Chondrocyte (in vitro differentiated cells): Measurements from ENCODE around the gene SNED1. TPM values are rescaled to one million over a fixed set of nuclear protein-coding genes. Genes with fewer than 3 reads are reported as not detected.
"Not testable (repeated sequence)": the region's sequence is repeated elsewhere in the genome, so short reads cannot be mapped to it uniquely, and the experiment has no call there.

Source experiments
- DNase-seq: peaks from one replicate; pipeline ENCODE4 v3.0.0; 2021; ENCODE audit warnings: mixed read lengths, low spot score
- H3K27ac Mint-ChIP-seq: one replicate; pipeline ENCODE4 v1.8.0; 2021; ENCODE audit warnings: mild to moderate bottlenecking, moderate library complexity, mixed read lengths; ENCODE audit not compliant: unreplicated experiment
- H3K27me3 Mint-ChIP-seq: 2 replicates; pipeline ENCODE4 v1.8.0; 2021; ENCODE audit warnings: low read depth, mixed read lengths
- H3K36me3 Mint-ChIP-seq: 2 replicates; pipeline ENCODE4 v1.8.0; 2021; ENCODE audit warnings: low read depth, mixed read lengths
- H3K4me1 Mint-ChIP-seq: 2 replicates; pipeline ENCODE4 v1.8.0; 2021; ENCODE audit warnings: low read depth, mild to moderate bottlenecking, mixed read lengths
- H3K4me3 Mint-ChIP-seq: one replicate; pipeline ENCODE4 v1.8.0; 2021; ENCODE audit warnings: mild to moderate bottlenecking, moderate library complexity, mixed read lengths; ENCODE audit not compliant: unreplicated experiment
- H3K9me3 Mint-ChIP-seq: 2 replicates; pipeline ENCODE4 v1.8.0; 2021; ENCODE audit warnings: low read depth, mixed read lengths
- CTCF ChIP-seq: fragments of 200-600 bp; sonication (generic); IDR thresholded peaks from 2 replicates; pipeline ENCODE4 v1.5.0; 2021; ENCODE audit warnings: antibody characterized with exemption, mild to moderate bottlenecking, moderate library complexity
- total RNA-seq: library from RNA; stranded (reverse); gene quantifications from 3 replicates; pipeline ENCODE4 v1.2.1, GENCODE V29; 2021

The SNED1 gene
- total RNA-seq, 1 donor from 2014 or later: 1.9 TPM

GRCh38 chr2:240972636-240973521, 25.5 kb upstream of the SNED1 start:
- H3K27me3 Mint-ChIP-seq: peaks cover 35% of the 10 kb centered on the region
- no peak overlapping the region for H3K27ac Mint-ChIP-seq
- peak; percentile 40 for DNase-seq
- H3K4me1 Mint-ChIP-seq: peaks cover 3% of the 10 kb centered on the region
- TF ChIP-seq CTCF: no peak
- peaks cover 4% of the 10 kb centered on the region for H3K36me3 Mint-ChIP-seq
- H3K9me3 Mint-ChIP-seq: peaks cover 7% of the 10 kb centered on the region
- H3K4me3 Mint-ChIP-seq: no peak overlapping the region

DNA sequence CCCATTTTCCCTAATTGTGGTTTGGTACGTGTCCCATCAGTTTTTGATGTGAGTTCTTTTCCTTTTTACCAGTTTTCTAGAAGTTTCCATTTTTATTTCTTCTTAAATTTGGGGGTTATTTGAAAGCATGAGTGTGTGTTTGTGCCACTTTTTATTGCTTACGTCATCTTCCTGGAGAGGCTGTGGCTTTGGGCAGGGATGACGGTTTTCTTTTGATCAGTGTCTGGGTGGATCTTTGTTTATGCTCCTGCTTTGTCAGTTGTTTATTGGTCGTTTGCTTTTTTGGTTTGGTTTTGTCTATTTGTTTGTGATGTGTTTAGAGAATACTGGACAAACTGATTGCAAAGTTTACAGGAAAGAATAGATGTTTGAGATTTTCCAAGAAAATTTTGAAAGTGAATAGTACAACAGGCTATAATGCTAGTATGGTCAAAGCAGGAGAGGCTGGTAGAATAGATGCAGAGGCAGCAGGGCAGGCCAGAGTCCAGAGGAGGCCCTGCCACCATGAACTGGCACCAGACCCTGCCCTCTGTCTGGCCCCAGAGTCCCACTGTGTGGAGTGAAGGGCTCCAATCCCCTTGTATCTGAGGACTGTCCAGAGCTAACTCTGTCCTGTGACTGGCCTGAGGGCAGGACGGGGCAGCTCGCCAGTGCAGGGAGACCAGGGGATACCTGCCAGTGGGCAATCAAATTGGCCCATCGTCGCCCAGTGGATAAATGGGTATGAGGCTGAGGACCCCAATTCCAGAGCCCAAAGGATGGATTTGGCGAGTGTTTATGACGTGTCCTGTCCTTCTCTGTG, 23.4 kb upstream of the SNED1 start:
- Mint-ChIP-seq H3K27ac (peak overlapping the region; percentile 6), H3K4me3 (no peak overlapping the region), H3K4me1 (peaks cover 3% of the 10 kb centered on the region), H3K9me3 (peaks cover 7% of the 10 kb centered on the region), H3K27me3 (peaks cover 35% of the 10 kb centered on the region), H3K36me3 (peaks cover 4% of the 10 kb centered on the region)
- DNase-seq: peak; percentile 53
- no peak for TF ChIP-seq CTCF

DNA sequence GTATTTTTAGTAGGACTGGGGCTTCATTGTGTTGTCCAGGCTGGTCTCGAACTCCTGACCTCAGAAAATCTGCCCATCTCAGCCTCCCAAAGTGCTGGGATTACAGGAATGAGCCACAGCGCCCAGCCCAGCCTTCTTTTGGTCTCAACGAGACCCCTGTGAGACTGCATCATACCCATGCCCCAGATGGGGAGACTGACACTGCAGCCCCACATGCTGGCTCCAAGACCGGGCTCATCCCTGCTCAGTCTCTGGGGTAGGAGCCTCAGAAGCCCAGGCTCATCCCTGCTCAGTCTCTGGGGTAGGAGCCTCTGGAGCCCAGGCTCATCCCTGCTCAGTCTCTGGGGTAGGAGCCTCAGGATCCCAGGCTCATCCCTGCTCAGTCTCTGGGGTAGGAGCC, 22.5 kb upstream of the SNED1 start:
- H3K4me3 Mint-ChIP-seq, H3K9me3 Mint-ChIP-seq, H3K27ac Mint-ChIP-seq, H3K36me3 Mint-ChIP-seq, H3K4me1 Mint-ChIP-seq: not testable (repeated sequence)
- peaks cover 28% of the 10 kb centered on the region for H3K27me3 Mint-ChIP-seq
- DNase-seq: peak; percentile 51

DNA sequence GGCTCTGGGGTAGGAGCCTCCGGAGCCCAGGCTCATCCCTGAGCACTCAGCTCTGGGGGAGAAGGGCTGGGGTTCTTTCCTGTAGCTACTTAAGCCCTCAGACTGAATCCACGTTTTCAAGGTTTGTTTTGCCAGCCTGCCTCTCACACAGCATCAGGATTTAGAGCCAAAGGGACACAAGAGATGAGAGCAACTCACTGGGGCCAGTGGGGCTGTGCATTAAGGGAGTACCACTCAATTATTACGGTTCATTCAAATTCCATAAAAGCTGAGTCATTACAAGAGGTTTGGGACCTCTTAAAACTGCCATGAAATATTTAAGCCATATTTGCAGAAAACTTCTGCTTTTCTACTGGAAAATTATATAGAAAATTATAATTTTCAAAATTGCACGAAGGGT, 17.1 kb upstream of the SNED1 start:
- TF ChIP-seq CTCF: no peak
- H3K36me3 Mint-ChIP-seq: no peaks in the 10 kb centered on the region
- DNase-seq: no peak
- H3K4me3 Mint-ChIP-seq: no peak overlapping the region
- no peak overlapping the region for H3K27ac Mint-ChIP-seq
- peaks cover 3% of the 10 kb centered on the region for H3K4me1 Mint-ChIP-seq
- H3K27me3 Mint-ChIP-seq: peaks cover 25% of the 10 kb centered on the region
- no peaks in the 10 kb centered on the region for H3K9me3 Mint-ChIP-seq

DNA sequence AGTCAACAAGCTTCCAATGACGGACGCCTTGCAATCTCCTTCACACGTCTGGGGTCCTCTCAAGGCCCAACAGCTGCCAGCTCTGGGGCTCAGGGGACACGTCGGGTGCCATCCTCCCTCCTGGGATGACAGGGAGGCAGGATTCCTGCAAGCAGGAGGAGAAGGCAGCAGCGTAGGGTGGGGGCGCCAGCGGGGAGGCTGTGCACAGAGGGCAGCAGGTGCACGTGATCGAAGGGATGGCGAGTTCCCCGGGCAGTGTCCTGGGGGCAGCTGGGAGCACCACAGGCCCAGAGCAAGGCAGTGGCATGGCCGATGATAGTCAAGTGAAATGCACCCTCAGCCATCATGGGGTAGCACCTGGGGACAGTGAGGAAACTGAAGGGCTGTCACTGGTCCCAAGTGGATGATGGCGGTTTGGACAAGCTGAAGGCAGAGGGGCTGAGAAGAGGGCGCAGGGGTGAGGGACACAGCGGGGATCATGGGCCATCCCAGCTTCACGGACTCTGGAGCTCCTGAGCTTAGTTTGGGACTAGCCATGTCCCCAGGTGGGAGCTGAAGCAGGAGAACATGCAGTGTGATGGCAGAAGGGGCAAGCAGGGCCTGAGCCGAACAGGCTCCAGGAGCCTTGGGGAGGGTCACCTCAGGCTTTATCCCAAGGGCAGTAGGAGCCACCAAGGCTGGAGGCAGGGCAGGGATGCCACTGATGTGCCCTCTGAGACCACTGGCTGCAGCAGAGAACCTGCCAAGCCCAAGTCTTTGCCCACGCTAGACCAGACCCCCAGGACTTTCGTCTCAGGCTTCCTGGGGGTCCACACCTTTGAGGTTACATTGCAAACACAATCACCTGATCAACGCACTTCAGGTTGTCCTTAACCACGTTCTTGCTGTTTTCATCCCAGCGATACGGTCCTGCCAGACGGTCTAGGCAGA, 16.3 kb upstream of the SNED1 start:
- TF ChIP-seq CTCF: no peak
- DNase-seq: peak; percentile 93
- Mint-ChIP-seq H3K27ac (no peak overlapping the region), H3K4me1 (peaks cover 5% of the 10 kb centered on the region), H3K9me3 (no peaks in the 10 kb centered on the region), H3K4me3 (no peak overlapping the region), H3K36me3 (no peaks in the 10 kb centered on the region), H3K27me3 (peaks cover 25% of the 10 kb centered on the region)
